IPS DF 6.9 (cell line): ENCODE data around the gene GPR65.
"Not testable (repeated sequence)": the region's sequence is repeated elsewhere in the genome, so short reads cannot be mapped to it uniquely, and the experiment has no call there.

ENCODE experiments used
- DNase-seq: peaks from one replicate; pipeline ENCODE4 v3.0.0-alpha.2; 2013; ENCODE audit warnings: low read depth, low spot score
- H3K27ac ChIP-seq: one replicate; pipeline ENCODE4 v1.5.1; 2013; ENCODE audit warnings: low read length, control low read depth
- H3K27me3 ChIP-seq: 2 replicates; pipeline ENCODE4 v1.6.1; 2013; ENCODE audit warnings: mild to moderate bottlenecking, low read length; ENCODE audit not compliant: control insufficient read depth, insufficient read depth
- H3K36me3 ChIP-seq: 2 replicates; pipeline ENCODE4 v1.6.1; 2013; ENCODE audit warnings: low read length; ENCODE audit not compliant: control insufficient read depth, insufficient read depth
- H3K4me1 ChIP-seq: 2 replicates; pipeline ENCODE4 v1.6.1; 2013; ENCODE audit warnings: low read length; ENCODE audit not compliant: control insufficient read depth, insufficient read depth
- H3K4me3 ChIP-seq: 2 replicates; pipeline ENCODE4 v1.5.1; 2013; ENCODE audit warnings: mild to moderate bottlenecking, low read length
- H3K9me3 ChIP-seq: 2 replicates; pipeline ENCODE4 v1.6.1; 2013; ENCODE audit warnings: low read length, inconsistent platforms; ENCODE audit not compliant: control insufficient read depth, insufficient read depth
- WGBS: extraction: QIAGEN DNeasy Blood & Tissue Kit; methylation state at CpG from one replicate; pipeline ENCODE4 v1.1.7; 2013; ENCODE audit warnings: mixed read lengths, missing lambda C conversion rate; ENCODE audit not compliant: insufficient read length, insufficient coverage; 5-methylcytosine and 5-hydroxymethylcytosine counted together

GPR65 gene

GRCh38 chr14:88017535-88017934 lies 12.6 kb downstream of the GPR65 start:
- Histone ChIP-seq H3K9me3 (no peaks in the 10 kb centered on the region), H3K4me3 (no peak overlapping the region), H3K36me3 (no peaks in the 10 kb centered on the region), H3K4me1 (no peaks in the 10 kb centered on the region), H3K27me3 (no peaks in the 10 kb centered on the region), H3K27ac (no peak overlapping the region)
- WGBS = no CpG with 5 or more reads among the region's 2 CpGs
- no peak for DNase-seq

- Histone ChIP-seq H3K36me3 (no peaks in the 10 kb centered on the region), H3K9me3 (no peaks in the 10 kb centered on the region), H3K4me1 (no peaks in the 10 kb centered on the region), H3K4me3 (no peak overlapping the region), H3K27ac (no peak overlapping the region), H3K27me3 (no peaks in the 10 kb centered on the region)
- DNase-seq = no peak
- no CpG with 5 or more reads among the region's 3 CpGs for WGBS
Observed at GRCh38 chr14:88023658-88024187, 18.8 kb downstream of the GPR65 start.

- no CpG with 5 or more reads among the region's 11 CpGs for WGBS
Observed at GRCh38 chr14:88024252-88025086, 19.5 kb downstream of the GPR65 start.

GRCh38 chr14:88025313-88025712 lies 20.4 kb downstream of the GPR65 start:
- DNase-seq = no peak
- H3K9me3 ChIP-seq = no peaks in the 10 kb centered on the region
- no CpG with 5 or more reads among the region's 3 CpGs for WGBS
- no peaks in the 10 kb centered on the region for H3K4me1 ChIP-seq
- no peak overlapping the region for H3K4me3 ChIP-seq
- no peaks in the 10 kb centered on the region for H3K27me3 ChIP-seq
- H3K36me3 ChIP-seq = no peaks in the 10 kb centered on the region
- H3K27ac ChIP-seq = no peak overlapping the region

More at GRCh38 chr14:88024252-88025086, 19.5 kb downstream of the GPR65 start:
- DNase-seq, H3K4me1 ChIP-seq, H3K27me3 ChIP-seq, H3K4me3 ChIP-seq, H3K9me3 ChIP-seq, H3K27ac ChIP-seq, H3K36me3 ChIP-seq: not testable (repeated sequence)

- Histone ChIP-seq H3K27me3 (no peaks in the 10 kb centered on the region), H3K27ac (no peak overlapping the region), H3K4me1 (no peaks in the 10 kb centered on the region), H3K4me3 (no peak overlapping the region), H3K36me3 (no peaks in the 10 kb centered on the region), H3K9me3 (no peaks in the 10 kb centered on the region)
- DNase-seq = no peak
- no CpG with 5 or more reads among the region's 2 CpGs for WGBS
Observed at GRCh38 chr14:88026890-88027289, 22.0 kb downstream of the GPR65 start.

GRCh38 chr14:88029500-88029899 lies 24.6 kb downstream of the GPR65 start:
- Histone ChIP-seq H3K27ac (no peak overlapping the region), H3K27me3 (no peaks in the 10 kb centered on the region), H3K4me3 (no peak overlapping the region), H3K4me1 (no peaks in the 10 kb centered on the region), H3K9me3 (no peaks in the 10 kb centered on the region), H3K36me3 (no peaks in the 10 kb centered on the region)
- DNase-seq = no peak
- WGBS = no CpG with 5 or more reads among the region's 2 CpGs

- no peak for DNase-seq
- Histone ChIP-seq H3K4me3 (no peak overlapping the region), H3K9me3 (no peaks in the 10 kb centered on the region), H3K27me3 (no peaks in the 10 kb centered on the region), H3K36me3 (no peaks in the 10 kb centered on the region), H3K27ac (no peak overlapping the region), H3K4me1 (no peaks in the 10 kb centered on the region)
- no CpG with 5 or more reads among the region's 1 CpG for WGBS
Observed at GRCh38 chr14:88030079-88030478, 25.1 kb downstream of the GPR65 start.

- Histone ChIP-seq H3K9me3 (no peaks in the 10 kb centered on the region), H3K4me3 (no peak overlapping the region), H3K36me3 (no peaks in the 10 kb centered on the region), H3K27me3 (no peaks in the 10 kb centered on the region), H3K27ac (no peak overlapping the region), H3K4me1 (peaks cover 2% of the 10 kb centered on the region; the same call in 1 of the 2 replicates)
- WGBS = no CpG with 5 or more reads among the region's 1 CpG
- DNase-seq = no peak
Observed at GRCh38 chr14:88030892-88031291, 26.0 kb downstream of the GPR65 start.

- DNase-seq = no peak
- Histone ChIP-seq H3K36me3 (no peaks in the 10 kb centered on the region), H3K4me1 (peaks cover 4% of the 10 kb centered on the region), H3K9me3 (no peaks in the 10 kb centered on the region), H3K4me3 (no peak overlapping the region), H3K27ac (no peak overlapping the region), H3K27me3 (no peaks in the 10 kb centered on the region)
- WGBS = no CpG with 5 or more reads among the region's 1 CpG
Observed at GRCh38 chr14:88032373-88032772, 27.4 kb downstream of the GPR65 start.

GRCh38 chr14:88034076-88034475 lies 29.1 kb downstream of the GPR65 start:
- no CpG with 5 or more reads among the region's 2 CpGs for WGBS
- Histone ChIP-seq H3K27me3 (no peaks in the 10 kb centered on the region), H3K36me3 (no peaks in the 10 kb centered on the region), H3K27ac (no peak overlapping the region), H3K4me1 (peaks cover 5% of the 10 kb centered on the region), H3K9me3 (no peaks in the 10 kb centered on the region), H3K4me3 (no peak overlapping the region)
- no peak for DNase-seq

- H3K27me3 ChIP-seq = no peaks in the 10 kb centered on the region
Observed at GRCh38 chr14:88036422-88036821, 31.5 kb downstream of the GPR65 start.

More at GRCh38 chr14:88036422-88036821, 31.5 kb downstream of the GPR65 start:
- DNase-seq = no peak
- Histone ChIP-seq H3K4me3 (no peak overlapping the region), H3K36me3 (no peaks in the 10 kb centered on the region), H3K27ac (no peak overlapping the region), H3K4me1 (peaks cover 5% of the 10 kb centered on the region), H3K9me3 (no peaks in the 10 kb centered on the region)
- WGBS = no CpG with 5 or more reads among the region's 2 CpGs
